GOT3 (cell line): Measurements from ENCODE around the gene NEB.

Experiments used
- DNase-seq: peaks from one replicate; lab custom pipeline; 2025; ENCODE audit warnings: mixed read lengths; lab: John Stamatoyannopoulos, UW

The NEB gene

GRCh38 chr2:151733771-151734672 is at the start of gene NEB:
Gene NEB, minus strand, starts transcription at chr2:151734476. Its CDS starts 1,320 bp downstream, at chr2:151733156.
- no peak for DNase-seq

DNA sequence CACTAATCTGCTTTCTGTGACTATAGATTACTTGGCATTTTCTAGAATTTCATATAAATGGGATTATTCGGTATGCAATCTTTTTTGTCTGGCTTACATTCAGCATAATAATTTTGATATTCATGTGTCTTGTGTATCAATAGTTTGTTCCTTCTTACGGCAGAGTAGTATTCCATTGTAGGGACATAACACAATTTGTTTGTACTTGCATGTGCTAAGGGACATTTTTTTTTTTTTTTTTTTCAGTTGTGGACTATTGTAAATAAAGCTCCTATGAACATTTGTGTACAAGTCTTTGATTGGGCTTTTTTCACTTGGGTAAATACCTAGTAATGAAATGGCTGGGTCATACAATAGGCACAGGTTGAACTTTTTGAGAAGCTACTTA is 48.9 kb upstream of the NEB start:
- DNase-seq: no peak

- no peak for DNase-seq
Measured at GRCh38 chr2:151782378-151783132, 48.3 kb upstream of the NEB start.

DNA sequence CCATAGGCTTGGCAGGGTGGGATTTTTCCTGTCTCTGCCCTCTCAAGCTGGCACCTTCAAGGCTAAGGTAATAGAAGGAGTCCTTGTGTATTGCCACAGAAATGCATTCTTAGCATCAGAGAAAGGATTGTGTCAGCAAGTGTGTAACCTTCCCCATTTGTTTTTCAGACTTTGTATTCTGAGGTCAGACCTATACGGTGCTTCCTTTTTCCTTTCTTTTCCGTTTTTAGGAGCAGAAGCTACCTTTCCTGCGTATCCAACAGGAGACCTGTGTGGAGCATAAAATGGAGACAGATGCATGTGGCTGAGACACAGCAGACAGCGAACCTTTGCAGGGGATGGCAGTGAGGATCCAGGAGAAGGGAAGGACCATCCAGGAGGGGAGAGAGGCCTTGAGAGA is 47.4 kb upstream of the NEB start:
- no peak for DNase-seq

DNA sequence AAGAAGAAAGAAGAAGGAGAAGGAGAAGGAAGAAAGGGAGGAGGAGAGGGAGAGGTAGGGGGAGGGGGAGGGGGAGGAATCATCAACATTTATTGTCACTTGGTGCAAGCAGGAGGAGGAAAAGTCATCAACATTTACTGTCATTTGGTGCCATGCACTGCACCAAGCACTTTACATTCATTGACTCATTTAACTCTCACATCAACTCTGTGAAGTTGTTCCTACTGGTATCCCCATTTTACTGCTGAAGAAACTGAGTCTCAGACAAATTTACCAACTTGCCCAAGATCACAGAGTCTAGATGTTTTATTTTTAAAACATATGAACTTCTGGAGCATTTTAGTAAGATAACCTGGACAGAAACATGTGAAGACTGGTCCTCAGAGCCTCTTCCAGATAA is 46.7 kb upstream of the NEB start:
- no peak for DNase-seq

GRCh38 chr2:151777935-151778334 is 43.7 kb upstream of the NEB start:
- no peak for DNase-seq

DNA sequence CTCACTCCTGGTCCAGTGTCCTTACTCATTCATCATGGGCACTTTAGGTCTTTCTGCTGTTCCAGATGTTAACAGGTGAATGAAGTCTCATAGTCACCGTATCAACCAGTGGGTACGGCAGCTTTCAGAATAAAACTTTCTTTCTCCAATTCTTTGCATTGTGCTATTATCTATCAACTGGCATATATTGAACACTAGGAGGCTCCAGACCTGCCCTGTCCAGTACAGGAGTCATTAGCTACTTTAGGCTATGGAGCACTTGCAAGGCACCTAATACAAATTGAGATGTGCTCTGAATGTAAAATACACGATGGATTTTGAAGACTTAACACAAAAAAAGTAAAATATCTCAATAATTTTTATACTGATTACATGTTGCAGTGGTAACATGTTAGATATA is 43.2 kb upstream of the NEB start:
- DNase-seq: no peak

DNA sequence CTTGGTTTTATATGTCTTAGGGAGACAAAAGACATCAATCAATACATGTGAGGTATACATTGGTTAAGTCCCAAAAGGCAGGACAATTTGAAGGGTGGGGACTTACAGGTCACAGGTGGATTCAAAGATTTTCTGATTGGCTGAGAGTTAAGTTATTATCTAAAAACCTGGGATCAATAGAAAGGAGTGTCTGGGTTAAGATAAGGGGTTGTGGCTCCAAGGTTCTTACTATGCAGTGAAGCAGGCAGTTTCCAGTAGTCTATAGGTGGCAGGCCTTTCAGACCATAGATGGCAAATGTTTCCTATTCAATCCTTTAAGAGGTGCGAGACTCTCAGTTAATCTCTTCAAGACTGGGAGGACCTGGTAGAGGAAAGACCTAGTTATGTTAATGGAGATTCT is 42.1 kb upstream of the NEB start:
- no peak for DNase-seq

DNA sequence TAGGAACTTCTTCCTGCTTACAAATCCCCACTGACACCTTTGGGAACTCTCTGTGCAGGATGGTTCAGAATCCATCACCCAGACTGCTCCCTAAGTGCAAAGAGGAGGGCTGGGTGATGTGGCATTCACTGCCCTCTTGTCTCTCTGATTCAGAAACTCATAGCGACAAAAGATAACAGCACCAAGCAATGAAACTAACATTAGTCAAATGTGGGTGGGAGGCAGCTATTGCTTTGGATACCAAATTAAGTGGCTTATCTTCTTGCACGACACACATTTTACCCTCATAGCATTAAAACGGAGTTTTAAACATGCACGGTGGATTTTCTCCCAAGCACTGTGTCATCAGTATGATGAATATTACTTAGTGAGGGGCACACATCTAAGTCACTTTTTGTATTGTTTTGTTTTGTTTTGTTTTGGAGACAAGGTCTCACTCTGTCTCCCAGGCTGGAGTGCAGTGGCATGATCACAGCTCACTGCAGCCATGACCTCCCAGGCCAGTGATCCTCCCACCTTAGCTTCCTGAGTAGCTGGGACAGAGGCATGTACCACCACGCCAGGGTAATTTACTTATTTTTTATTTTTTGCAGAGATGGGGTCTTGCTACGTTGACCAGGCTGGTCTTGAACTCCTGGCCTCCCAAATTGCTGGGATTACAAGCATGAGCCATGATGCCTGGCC is 40.9 kb upstream of the NEB start:
- no peak for DNase-seq

DNA sequence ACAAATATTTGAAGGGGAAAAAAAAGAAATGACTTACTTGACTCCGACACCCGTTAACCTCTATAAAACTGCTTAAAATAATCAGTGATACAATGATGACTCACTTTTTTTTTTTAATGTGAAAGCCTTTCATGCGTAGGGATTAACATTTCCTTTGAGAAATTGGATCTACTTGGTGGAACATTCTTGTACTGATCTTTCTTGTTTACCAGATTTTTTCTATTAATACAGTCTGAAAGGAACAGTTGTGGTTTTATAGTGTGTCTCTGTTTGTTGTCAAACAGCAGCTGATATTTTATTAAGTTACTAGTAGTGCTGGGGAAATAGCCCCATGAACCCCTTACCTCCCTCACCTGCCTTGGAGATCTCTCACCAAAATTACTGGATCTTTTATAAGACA is 40.2 kb upstream of the NEB start:
- DNase-seq: no peak

DNA sequence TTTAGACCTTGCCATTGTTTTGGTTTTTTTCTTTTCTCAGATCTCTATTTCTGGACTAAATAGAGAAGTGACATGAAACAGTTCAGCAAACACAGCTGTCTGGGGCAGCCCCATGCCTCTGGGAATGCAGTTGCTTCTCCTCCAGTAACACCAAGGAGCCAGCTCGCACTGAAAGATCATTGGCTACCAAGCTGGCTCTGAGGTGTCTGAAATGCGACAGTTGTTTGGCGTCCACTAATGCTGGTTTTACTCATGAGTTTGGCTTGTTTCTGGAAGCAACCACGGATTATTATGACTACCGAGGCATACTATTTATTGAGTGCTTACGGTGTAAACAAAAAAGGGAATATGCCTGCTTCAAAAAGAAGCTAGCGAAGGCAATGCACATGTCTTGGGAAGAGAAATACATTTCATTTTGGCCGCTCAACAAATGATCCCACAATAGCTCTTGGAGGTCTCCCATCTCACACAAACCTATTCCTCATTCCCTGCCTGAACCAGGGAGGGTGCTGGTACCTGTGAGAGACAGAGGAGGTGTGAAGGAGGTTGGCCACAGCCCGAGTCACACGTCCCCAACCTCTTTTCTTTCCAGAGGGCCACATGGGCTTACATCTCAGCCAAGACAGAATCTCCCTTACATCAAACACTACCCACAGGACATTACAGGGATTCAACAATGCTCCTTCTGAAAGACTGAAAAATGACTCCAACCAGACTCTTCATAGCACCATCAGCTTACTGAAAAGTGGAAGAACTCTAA is 37.5 kb upstream of the NEB start:
- DNase-seq: no peak

DNA sequence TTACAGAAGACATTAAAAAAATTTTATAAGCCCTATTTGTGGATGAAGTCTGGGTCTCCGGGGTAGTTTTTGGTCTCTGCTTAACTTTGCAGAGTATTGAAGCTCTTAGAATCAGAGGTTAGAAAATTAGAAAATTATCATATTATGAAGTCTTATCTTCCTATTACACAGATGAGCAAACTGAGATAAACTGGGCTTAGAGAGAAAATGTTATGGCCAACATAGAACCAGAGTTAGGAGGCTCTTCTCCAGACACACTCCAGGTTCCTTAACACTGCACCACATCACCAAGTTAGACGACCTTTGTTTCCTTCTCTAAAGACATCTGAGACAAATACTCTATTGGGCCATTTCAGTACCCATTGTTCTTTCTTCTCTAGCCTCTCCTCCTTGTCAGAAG is 36.7 kb upstream of the NEB start:
- no peak for DNase-seq

- no peak for DNase-seq
Measured at GRCh38 chr2:151769606-151770005, 35.3 kb upstream of the NEB start.

GRCh38 chr2:151767536-151767935 is 33.3 kb upstream of the NEB start:
- DNase-seq: no peak

GRCh38 chr2:151766437-151767153 is 32.3 kb upstream of the NEB start:
- DNase-seq: no peak

DNA sequence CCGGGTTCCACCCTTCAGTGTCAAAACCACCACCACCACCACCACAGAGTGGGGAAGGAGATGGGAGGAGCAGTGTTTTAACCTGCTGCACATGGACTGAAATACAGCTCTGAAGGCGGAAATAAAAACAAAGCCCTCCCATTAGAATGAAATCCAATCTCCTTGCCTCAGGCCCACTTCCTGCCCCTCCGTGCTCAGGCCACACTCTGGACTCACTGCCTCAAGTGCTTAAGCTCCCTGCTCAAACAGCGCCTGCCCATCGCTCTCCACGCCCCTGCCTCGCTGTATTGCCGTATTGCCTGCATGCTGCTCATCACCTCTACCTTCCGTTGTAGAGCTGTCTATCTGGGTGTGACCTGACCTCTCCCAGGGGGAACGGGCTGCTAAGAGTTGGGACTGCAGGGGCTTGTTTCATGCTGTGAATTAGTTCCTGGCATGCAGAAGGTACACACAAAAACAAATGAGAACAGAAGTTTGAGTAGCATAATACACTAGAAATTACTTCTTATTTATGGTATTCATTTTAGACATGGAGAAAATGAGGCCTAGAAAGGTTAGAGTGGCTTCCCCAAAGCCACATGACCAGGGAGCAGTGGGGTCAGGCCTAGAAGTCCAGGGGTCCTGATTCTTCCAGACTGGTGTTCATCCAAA is 31.6 kb upstream of the NEB start:
- no peak for DNase-seq

DNA sequence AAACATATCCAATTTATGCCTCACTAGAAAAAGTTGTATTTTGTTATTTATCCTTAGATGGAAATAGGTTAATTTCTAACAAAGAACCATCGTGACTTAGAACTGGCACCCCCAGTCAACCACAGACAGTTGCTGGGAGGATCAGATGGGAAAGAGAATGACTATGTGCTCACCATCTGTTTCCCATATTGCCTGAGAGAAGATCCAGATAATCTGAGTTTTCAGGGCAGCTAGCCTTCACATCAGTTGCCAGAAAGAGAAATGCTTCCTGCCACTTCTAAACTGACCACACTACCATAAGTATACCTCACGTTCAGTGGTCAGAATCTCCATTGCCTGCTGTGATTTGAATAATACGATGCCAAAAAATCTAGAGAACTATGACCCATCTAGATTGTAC is 28.4 kb upstream of the NEB start:
- no peak for DNase-seq

DNA sequence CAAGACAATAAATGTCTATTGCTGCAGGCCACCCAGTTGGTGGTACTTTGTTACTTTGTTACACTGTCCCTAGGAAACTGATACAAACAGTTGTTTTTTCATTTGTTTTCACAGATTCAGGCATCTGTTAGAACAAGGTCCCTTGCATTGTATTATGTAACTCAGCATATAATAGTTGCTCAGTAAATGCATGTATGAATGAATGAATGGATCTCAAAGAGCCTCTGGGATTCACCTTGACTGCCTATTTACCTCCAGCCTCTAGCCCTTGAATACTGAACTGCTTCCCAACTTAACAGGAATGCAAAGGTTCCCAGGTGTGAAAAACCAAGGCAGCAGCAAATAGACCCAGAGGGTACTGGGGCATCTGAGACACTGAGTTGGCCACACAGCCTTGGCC is 27.4 kb upstream of the NEB start:
- DNase-seq: no peak

- no peak for DNase-seq
Measured at GRCh38 chr2:151761193-151761592, 26.9 kb upstream of the NEB start.

- DNase-seq: no peak
Measured at GRCh38 chr2:151760139-151760650, 25.9 kb upstream of the NEB start.

GRCh38 chr2:151758744-151759143 is 24.5 kb upstream of the NEB start:
- DNase-seq: no peak
